ENCODE data around the gene DNAAF5. TPM values are rescaled to one million over a fixed set of nuclear protein-coding genes. Genes with fewer than 3 reads are reported as not detected.

Gene DNAAF5
- total and polyA plus RNA-seq, 2 of the 13 experiments (the other 11 are each of a cell fraction or from before 2014, with no cell fraction given): 11.9 to 21.5 TPM

DNA sequence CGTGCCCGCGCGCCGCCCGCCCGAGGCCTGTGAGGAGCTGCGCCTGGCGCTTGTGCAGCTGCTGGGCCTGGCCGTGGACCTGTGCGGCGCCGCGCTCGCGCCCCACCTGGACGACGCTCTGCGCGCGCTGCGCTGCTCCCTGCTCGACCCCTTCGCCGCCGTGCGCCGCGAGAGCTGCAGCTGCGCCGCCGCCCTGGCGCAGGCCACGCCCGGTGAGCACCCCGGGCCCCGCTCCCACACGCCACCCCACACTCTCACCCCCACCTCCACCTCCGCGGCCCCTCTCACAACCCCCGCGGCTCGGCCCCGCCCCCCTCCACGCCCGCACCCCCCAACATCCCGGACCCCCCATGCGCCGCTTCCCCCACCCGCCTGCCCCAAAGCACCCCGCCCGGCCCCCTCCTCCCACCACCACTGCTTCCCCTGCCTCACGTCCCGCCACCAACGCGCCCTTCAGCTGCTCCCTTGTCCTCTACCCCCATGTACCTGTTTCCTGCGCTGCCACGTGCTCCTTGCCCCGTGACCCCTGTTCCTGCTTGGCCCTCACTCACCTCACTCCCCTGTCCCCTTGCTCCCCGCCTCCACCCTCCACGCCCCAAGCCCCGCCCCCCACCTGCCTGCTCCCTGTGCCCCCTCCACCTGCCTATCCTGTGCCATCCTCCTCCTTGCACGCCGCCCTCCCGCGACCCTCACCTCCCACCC is 756 bp downstream of the DNAAF5 start, which contains the start of gene PRKAR1B:
TSS of gene PRKAR1B (minus strand) at position 178 of the 702 bp plus-strand sequence. CDS start 15,776 bp downstream, outside the sequence.
- Histone ChIP-seq H3K27me3 (ENCODE audit: control insufficient read depth in 1 of 2, insufficient read depth in 2 of 2, low read length in 2 of 2) (no peaks in the 10 kb centered on the region; a peak in 1 of 5 replicates), H3K36me3 (replicated peaks in 1 of 2; ENCODE audit: control insufficient read depth in 1 of 2, insufficient read depth in 2 of 2, low read length in 2 of 2) (peaks cover 7 to 33% of the 10 kb centered on the region in 2 experiments), H4K20me1 (ENCODE audit: insufficient read depth, low read length) (no peaks in the 10 kb centered on the region), H3K4me3 (replicated peaks in 1 of 3; ENCODE audit: insufficient read depth in 1 of 3, low read depth in 2 of 3, low read length in 3 of 3) (peak within 1 kb of the TSS; percentile 80 to 99 (median 81)), H3K27ac (ENCODE audit: extremely low read length, insufficient read depth, low read length) (peak within 1 kb of the TSS; percentile 68), H3K9ac (ENCODE audit: insufficient read depth, low read depth, low read length) (peak within 1 kb of the TSS; percentile 90), H2AFZ (ENCODE audit: low read length) (no peak within 1 kb of the TSS), H3K79me2 (ENCODE audit: insufficient read depth, low read length) (peaks cover 30% of the 10 kb centered on the region), H3K4me1 (ENCODE audit: insufficient read depth, low read length) (peaks cover 60% of the 10 kb centered on the region), H3K9me3 (ENCODE audit: low read length) (no peaks in the 10 kb centered on the region), H3K4me2 (ENCODE audit: low read depth, low read length) (peak within 1 kb of the TSS; percentile 98)
- ChIA-PET CTCF (ENCODE audit: low intra/inter-chr PET ratio, low total read pairs) (no interaction called here), POLR2A (interaction anchor here (1.3 kb wide), 1 partner anchor 109 kb away, joined by 3 read pairs; no protein-coding TSS in a partner anchor)
- ATAC-seq (peak; percentile 51), FAIRE-seq (no peak), DNase-seq (ENCODE audit: low spot score) (no peak)
- 8% methylated on average over 30 of the region's 66 CpGs for WGBS (ENCODE audit: low lambda C conversion rate)
- no TSS peak for BruUV-seq (replicated peaks)
- in situ Hi-C loops (cut with HindIII; ENCODE audit: extremely low pct_ligation_motif_present, low pct_unique_long_range_greater_than_20kb): no loop called here
- intact Hi-C loops (cut with micrococcal nuclease; ENCODE audit: unreplicated experiment): no loop called here
- TF ChIP-seq NCOA2 (CRISPR knock-in tag; IDR thresholded peaks at IDR 0.05): no peak
- TF ChIP-seq ZNF496 (CRISPR knock-in tag; IDR thresholded peaks at IDR 0.05; ENCODE audit: insufficient replicate concordance): no peak
- TF ChIP-seq GATA4 (IDR thresholded peaks at IDR 0.05; ENCODE audit: borderline replicate concordance, low read depth): no peak
- 0 out of 2 replicates have a peak, but pooled peaks have one; percentile 4 for TF ChIP-seq SIN3A (IDR thresholded peaks at IDR 0.05; ENCODE audit: borderline replicate concordance, low read depth, low read length)
- TF ChIP-seq TFDP1 (CRISPR knock-in tag; IDR thresholded peaks at IDR 0.05; ENCODE audit: borderline replicate concordance): no peak
- TF ChIP-seq SETDB1 (CRISPR knock-in tag; IDR thresholded peaks at IDR 0.05; ENCODE audit: borderline replicate concordance): no peak
- TF ChIP-seq, protein P1, sequence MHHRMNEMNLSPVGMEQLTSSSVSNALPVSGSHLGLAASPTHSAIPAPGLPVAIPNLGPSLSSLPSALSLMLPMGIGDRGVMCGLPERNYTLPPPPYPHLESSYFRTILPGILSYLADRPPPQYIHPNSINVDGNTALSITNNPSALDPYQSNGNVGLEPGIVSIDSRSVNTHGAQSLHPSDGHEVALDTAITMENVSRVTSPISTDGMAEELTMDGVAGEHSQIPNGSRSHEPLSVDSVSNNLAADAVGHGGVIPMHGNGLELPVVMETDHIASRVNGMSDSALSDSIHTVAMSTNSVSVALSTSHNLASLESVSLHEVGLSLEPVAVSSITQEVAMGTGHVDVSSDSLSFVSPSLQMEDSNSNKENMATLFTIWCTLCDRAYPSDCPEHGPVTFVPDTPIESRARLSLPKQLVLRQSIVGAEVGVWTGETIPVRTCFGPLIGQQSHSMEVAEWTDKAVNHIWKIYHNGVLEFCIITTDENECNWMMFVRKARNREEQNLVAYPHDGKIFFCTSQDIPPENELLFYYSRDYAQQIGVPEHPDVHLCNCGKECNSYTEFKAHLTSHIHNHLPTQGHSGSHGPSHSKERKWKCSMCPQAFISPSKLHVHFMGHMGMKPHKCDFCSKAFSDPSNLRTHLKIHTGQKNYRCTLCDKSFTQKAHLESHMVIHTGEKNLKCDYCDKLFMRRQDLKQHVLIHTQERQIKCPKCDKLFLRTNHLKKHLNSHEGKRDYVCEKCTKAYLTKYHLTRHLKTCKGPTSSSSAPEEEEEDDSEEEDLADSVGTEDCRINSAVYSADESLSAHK (CRISPR knock-in tag; IDR thresholded peaks at IDR 0.05; ENCODE audit: borderline replicate concordance): no peak
- TF ChIP-seq, protein P2, sequence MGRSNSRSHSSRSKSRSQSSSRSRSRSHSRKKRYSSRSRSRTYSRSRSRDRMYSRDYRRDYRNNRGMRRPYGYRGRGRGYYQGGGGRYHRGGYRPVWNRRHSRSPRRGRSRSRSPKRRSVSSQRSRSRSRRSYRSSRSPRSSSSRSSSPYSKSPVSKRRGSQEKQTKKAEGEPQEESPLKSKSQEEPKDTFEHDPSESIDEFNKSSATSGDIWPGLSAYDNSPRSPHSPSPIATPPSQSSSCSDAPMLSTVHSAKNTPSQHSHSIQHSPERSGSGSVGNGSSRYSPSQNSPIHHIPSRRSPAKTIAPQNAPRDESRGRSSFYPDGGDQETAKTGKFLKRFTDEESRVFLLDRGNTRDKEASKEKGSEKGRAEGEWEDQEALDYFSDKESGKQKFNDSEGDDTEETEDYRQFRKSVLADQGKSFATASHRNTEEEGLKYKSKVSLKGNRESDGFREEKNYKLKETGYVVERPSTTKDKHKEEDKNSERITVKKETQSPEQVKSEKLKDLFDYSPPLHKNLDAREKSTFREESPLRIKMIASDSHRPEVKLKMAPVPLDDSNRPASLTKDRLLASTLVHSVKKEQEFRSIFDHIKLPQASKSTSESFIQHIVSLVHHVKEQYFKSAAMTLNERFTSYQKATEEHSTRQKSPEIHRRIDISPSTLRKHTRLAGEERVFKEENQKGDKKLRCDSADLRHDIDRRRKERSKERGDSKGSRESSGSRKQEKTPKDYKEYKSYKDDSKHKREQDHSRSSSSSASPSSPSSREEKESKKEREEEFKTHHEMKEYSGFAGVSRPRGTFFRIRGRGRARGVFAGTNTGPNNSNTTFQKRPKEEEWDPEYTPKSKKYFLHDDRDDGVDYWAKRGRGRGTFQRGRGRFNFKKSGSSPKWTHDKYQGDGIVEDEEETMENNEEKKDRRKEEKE (IDR thresholded peaks at IDR 0.05): no peak
- no peak for TF ChIP-seq ZNF343 (CRISPR knock-in tag; IDR thresholded peaks at IDR 0.05)
- TF ChIP-seq MAX (IDR thresholded peaks at IDR 0.05): peak; percentile 83
- no peak for TF ChIP-seq ARHGAP35 (CRISPR knock-in tag; IDR thresholded peaks at IDR 0.05; ENCODE audit: borderline replicate concordance)
- TF ChIP-seq MLX (CRISPR knock-in tag; IDR thresholded peaks at IDR 0.05): no peak
- TF ChIP-seq ZNF670 (CRISPR knock-in tag; IDR thresholded peaks at IDR 0.05; ENCODE audit: borderline replicate concordance): no peak
- no peak for TF ChIP-seq NR2F6 (IDR thresholded peaks at IDR 0.05)
- TF ChIP-seq NR2F6 (CRISPR knock-in tag; IDR thresholded peaks at IDR 0.05): no peak

Data from HepG2 (cell line).